GM23338 (cell line): ENCODE results near the gene GPBP1L1. TPM values are rescaled to one million over a fixed set of nuclear protein-coding genes. Genes with fewer than 3 reads are reported as not detected.

ENCODE experiments used
- ATAC-seq: fragments of 200-7000 bp; cut with Tn5 transposase; 3 replicates; pipeline ENCODE4 v1.9.1; 2020
- DNase-seq: peaks from one replicate; pipeline ENCODE4 v3.0.0-alpha.2; 2015; ENCODE audit warnings: low spot score
- H2AFZ ChIP-seq: fragments of 200-600 bp; sonication (generic); 2 replicates; pipeline ENCODE4 v1.8.0; 2016; ENCODE audit warnings: antibody characterized with exemption, mild to moderate bottlenecking, moderate library complexity
- H3F3A ChIP-seq: fragments of 200-600 bp; sonication (generic); replicated peaks from 2 replicates; pipeline ENCODE4 v1.8.0; 2017; ENCODE audit warnings: antibody characterized with exemption, mixed run types, low read depth
- H3K27ac ChIP-seq: fragments of 200-600 bp; sonication (generic); 2 replicates; pipeline ENCODE4 v1.6.1; 2016; ENCODE audit warnings: low read depth
- H3K27me3 ChIP-seq: fragments of 200-600 bp; sonication (generic); 2 replicates; pipeline ENCODE4 v1.8.0; 2016; ENCODE audit warnings: mild to moderate bottlenecking, mixed run types, moderate library complexity; ENCODE audit not compliant: insufficient read depth
- H3K36me3 ChIP-seq: fragments of 200-600 bp; sonication (generic); 2 replicates; pipeline ENCODE4 v1.8.0; 2016; ENCODE audit warnings: mild to moderate bottlenecking; ENCODE audit not compliant: insufficient read depth
- H3K4me1 ChIP-seq: fragments of 200-600 bp; sonication (generic); 2 replicates; pipeline ENCODE4 v1.8.0; 2016; ENCODE audit warnings: mild to moderate bottlenecking, moderate library complexity; ENCODE audit not compliant: insufficient read depth
- H3K4me2 ChIP-seq: fragments of 200-600 bp; sonication (generic); 2 replicates; pipeline ENCODE4 v1.7.1; 2017; ENCODE audit warnings: mixed run types
- H3K4me3 ChIP-seq: fragments of 200-600 bp; sonication (generic); 2 replicates; pipeline ENCODE4 v1.6.1; 2016; ENCODE audit warnings: mixed run types
- H3K79me2 ChIP-seq: fragments of 200-600 bp; sonication (generic); replicated peaks from 2 replicates; pipeline ENCODE4 v1.8.0; 2017; ENCODE audit warnings: mild to moderate bottlenecking; ENCODE audit not compliant: insufficient read depth
- H3K9me2 ChIP-seq: fragments of 200-600 bp; sonication (generic); 2 replicates; pipeline ENCODE4 v1.8.0; 2017; ENCODE audit not compliant: insufficient read depth
- H4K20me1 ChIP-seq: fragments of 200-600 bp; sonication (generic); replicated peaks from 2 replicates; pipeline ENCODE4 v1.8.0; 2017; ENCODE audit warnings: mild to moderate bottlenecking; ENCODE audit not compliant: insufficient read depth
- H3K27ac Mint-ChIP-seq: 2 replicates; pipeline ENCODE4 v1.8.0; 2020; ENCODE audit warnings: inconsistent platforms, mild to moderate bottlenecking, moderate library complexity, mixed read lengths
- H3K27me3 Mint-ChIP-seq: 3 replicates; pipeline ENCODE4 v1.8.0; 2022; ENCODE audit warnings: low read depth, mild to moderate bottlenecking, moderate library complexity, mixed read lengths, inconsistent platforms; ENCODE audit not compliant: insufficient read depth, poor library complexity
- H3K36me3 Mint-ChIP-seq: 3 replicates; pipeline ENCODE4 v1.8.0; 2021; ENCODE audit warnings: low read depth, mild to moderate bottlenecking, inconsistent platforms, moderate library complexity, mixed read lengths
- H3K4me1 Mint-ChIP-seq: 3 replicates; pipeline ENCODE4 v1.8.0; 2020; ENCODE audit warnings: mild to moderate bottlenecking, inconsistent platforms, mixed read lengths
- H3K4me3 Mint-ChIP-seq: 3 replicates; pipeline ENCODE4 v1.8.0; 2021; ENCODE audit warnings: moderate library complexity, mild to moderate bottlenecking, inconsistent platforms, mixed read lengths
- H3K9me3 Mint-ChIP-seq: 3 replicates; pipeline ENCODE4 v1.8.0; 2020; ENCODE audit warnings: moderate library complexity, mild to moderate bottlenecking, inconsistent platforms, mixed read lengths
- EZH2 ChIP-seq: fragments of 200-600 bp; sonication (generic); IDR thresholded peaks from one replicate; pipeline ENCODE4 v1.8.0; 2017; ENCODE audit warnings: antibody characterized with exemption, mild to moderate bottlenecking, low read depth; ENCODE audit not compliant: unreplicated experiment
- EZH2phosphoT487 ChIP-seq: fragments of 200-600 bp; sonication (generic); IDR thresholded peaks from one replicate; pipeline ENCODE4 v1.8.1; 2018; ENCODE audit warnings: antibody characterized with exemption; ENCODE audit not compliant: unreplicated experiment
- JUNB ChIP-seq: IDR thresholded peaks from one replicate; pipeline ENCODE4 v1.6.1; 2016; ENCODE audit warnings: antibody characterized with exemption; ENCODE audit not compliant: unreplicated experiment
- NANOG ChIP-seq: IDR thresholded peaks from 2 replicates; pipeline ENCODE4 v1.6.1; 2016; ENCODE audit warnings: antibody characterized with exemption, borderline replicate concordance
- STAT1 ChIP-seq: IDR thresholded peaks from one replicate; pipeline ENCODE4 v1.6.1; 2016; ENCODE audit warnings: antibody characterized with exemption; ENCODE audit not compliant: unreplicated experiment
- polyA plus RNA-seq: library from polyadenylated mRNA; unstranded; fragments of >200 nt; fragmentation: Nextera tagmentation; extraction: Ambion mirVana; gene quantifications from 2 replicates; pipeline ENCODE4 v1.2.1, GENCODE V29; 2016
- total RNA-seq: library from RNA; depleted of rRNA; stranded (reverse); fragments of >200 nt; shearing (Covaris generic); gene quantifications from 2 replicates; pipeline ENCODE4 v1.2.3, GENCODE V29; 2014
- TF ChIP-seq, protein P1 (sequence below), 2 experiments: fragments of 200-600 bp in 1 of 2; sonication (generic) in 1 of 2; conservative IDR thresholded peaks; 2 replicates each; pipeline versions ENCODE4 v1.5.1 to v1.6.1; 2016 to 2017; ENCODE audit warnings: antibody characterized with exemption in 2 of 2, low read depth in 2 of 2, mild to moderate bottlenecking in 2 of 2, moderate library complexity in 1 of 2
- TF ChIP-seq, protein P2 (sequence below): IDR thresholded peaks from 2 replicates; pipeline ENCODE4 v1.6.1; 2016; ENCODE audit warnings: antibody characterized with exemption
- TF ChIP-seq, protein P3 (sequence below): fragments of 250-450 bp; sonication (Bioruptor Pico); IDR thresholded peaks from 2 replicates; pipeline ENCODE4 v1.5.0; 2020; ENCODE audit warnings: mild to moderate bottlenecking, moderate library complexity

GPBP1L1 gene
- total and polyA plus RNA-seq, 2 experiments from 2014 or later: 61.7 to 117 TPM

DNA sequence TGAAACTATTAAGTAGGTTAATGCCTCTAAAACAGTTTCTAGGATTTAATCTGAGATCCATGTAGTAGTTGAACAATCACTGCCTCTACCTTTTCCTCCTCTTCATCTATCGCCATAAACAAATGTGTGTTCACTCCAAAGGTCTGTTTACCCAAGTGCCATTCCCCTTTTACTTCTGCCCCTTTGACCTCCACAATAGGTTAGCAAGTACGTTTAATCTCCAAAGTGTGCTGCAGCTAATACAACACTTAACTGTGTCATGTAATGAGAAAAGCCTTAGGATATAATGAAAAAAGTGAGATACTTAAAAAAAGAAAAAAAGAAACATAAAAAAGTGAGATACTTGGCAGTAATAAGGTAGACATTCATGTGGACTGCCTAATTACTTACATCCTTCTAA, 28.2 kb downstream of the GPBP1L1 start:
- Mint-ChIP-seq H3K27me3 (peaks cover 4% of the 10 kb centered on the region), H3K27ac (no peak overlapping the region), H3K4me1 (peaks cover 8% of the 10 kb centered on the region), H3K4me3 (no peak overlapping the region), H3K9me3 (no peaks in the 10 kb centered on the region), H3K36me3 (peaks cover 71% of the 10 kb centered on the region)
- 0 out of 2 replicates have a peak, but pooled peaks cover 5% of the 10 kb centered on the region for H3F3A ChIP-seq
- H4K20me1 ChIP-seq: peaks cover 27% of the 10 kb centered on the region
- H3K4me2 ChIP-seq: no peak overlapping the region
- peaks cover 65% of the 10 kb centered on the region for H3K36me3 ChIP-seq
- H3K4me3 ChIP-seq: no peak overlapping the region
- no peaks in the 10 kb centered on the region for H3K4me1 ChIP-seq
- peaks cover 62% of the 10 kb centered on the region for H3K79me2 ChIP-seq
- H3K9me2 ChIP-seq: no peaks in the 10 kb centered on the region
- no peak overlapping the region for H2AFZ ChIP-seq
- no peak overlapping the region for H3K27ac ChIP-seq
- DNase-seq: no peak
- no peaks in the 10 kb centered on the region for H3K27me3 ChIP-seq
- TF ChIP-seq, protein P1, sequence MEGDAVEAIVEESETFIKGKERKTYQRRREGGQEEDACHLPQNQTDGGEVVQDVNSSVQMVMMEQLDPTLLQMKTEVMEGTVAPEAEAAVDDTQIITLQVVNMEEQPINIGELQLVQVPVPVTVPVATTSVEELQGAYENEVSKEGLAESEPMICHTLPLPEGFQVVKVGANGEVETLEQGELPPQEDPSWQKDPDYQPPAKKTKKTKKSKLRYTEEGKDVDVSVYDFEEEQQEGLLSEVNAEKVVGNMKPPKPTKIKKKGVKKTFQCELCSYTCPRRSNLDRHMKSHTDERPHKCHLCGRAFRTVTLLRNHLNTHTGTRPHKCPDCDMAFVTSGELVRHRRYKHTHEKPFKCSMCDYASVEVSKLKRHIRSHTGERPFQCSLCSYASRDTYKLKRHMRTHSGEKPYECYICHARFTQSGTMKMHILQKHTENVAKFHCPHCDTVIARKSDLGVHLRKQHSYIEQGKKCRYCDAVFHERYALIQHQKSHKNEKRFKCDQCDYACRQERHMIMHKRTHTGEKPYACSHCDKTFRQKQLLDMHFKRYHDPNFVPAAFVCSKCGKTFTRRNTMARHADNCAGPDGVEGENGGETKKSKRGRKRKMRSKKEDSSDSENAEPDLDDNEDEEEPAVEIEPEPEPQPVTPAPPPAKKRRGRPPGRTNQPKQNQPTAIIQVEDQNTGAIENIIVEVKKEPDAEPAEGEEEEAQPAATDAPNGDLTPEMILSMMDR (conservative IDR thresholded peaks at IDR 0.05; ENCODE audit: low read depth in 2 of 2): no peak
- TF ChIP-seq NANOG: no peak
- no peak for ATAC-seq

DNA sequence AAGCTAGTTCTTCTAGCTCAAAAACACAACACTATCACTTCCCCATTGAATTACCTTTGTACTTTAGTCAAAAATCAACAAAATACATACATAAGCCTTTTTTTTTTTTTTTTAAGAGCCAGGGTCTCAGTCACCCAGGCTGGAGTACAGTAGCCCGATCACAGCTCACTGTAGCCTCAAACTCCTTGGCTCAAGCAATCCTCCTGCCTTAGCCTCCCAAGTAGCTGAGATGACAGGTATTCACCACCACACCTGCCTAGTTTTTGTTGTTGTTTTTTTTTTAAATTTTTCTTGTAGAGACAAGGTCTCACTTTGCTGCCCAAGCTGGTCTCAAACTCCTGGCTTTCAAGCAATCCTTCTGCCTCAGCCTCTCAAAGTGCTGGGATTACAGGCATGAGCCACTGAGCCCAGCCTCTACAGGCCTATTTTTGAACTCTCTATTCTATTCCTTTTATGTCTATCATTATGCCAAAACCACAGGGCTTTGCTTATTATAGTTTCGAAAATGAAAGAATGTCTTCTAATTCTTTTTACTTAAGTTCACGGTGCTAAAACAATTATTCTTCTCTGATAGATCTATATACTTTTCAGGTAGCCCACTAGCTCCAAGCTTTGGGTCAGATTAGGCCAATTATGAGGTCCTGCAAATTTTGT, 29.6 kb downstream of the GPBP1L1 start:
- H3F3A ChIP-seq: no peaks in the 10 kb centered on the region
- H3K27me3 ChIP-seq: no peaks in the 10 kb centered on the region
- H2AFZ ChIP-seq: no peak overlapping the region
- peaks cover 8% of the 10 kb centered on the region for H3K4me1 Mint-ChIP-seq
- peaks cover 26% of the 10 kb centered on the region for H4K20me1 ChIP-seq
- no peak overlapping the region for H3K27ac ChIP-seq
- TF ChIP-seq, protein P2, sequence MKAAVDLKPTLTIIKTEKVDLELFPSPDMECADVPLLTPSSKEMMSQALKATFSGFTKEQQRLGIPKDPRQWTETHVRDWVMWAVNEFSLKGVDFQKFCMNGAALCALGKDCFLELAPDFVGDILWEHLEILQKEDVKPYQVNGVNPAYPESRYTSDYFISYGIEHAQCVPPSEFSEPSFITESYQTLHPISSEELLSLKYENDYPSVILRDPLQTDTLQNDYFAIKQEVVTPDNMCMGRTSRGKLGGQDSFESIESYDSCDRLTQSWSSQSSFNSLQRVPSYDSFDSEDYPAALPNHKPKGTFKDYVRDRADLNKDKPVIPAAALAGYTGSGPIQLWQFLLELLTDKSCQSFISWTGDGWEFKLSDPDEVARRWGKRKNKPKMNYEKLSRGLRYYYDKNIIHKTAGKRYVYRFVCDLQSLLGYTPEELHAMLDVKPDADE: no peak
- TF ChIP-seq, protein P1 (conservative IDR thresholded peaks at IDR 0.05; ENCODE audit: low read depth in 2 of 2): no peak
- no peak for TF ChIP-seq EZH2
- no peak for TF ChIP-seq NANOG
- TF ChIP-seq, protein P3, sequence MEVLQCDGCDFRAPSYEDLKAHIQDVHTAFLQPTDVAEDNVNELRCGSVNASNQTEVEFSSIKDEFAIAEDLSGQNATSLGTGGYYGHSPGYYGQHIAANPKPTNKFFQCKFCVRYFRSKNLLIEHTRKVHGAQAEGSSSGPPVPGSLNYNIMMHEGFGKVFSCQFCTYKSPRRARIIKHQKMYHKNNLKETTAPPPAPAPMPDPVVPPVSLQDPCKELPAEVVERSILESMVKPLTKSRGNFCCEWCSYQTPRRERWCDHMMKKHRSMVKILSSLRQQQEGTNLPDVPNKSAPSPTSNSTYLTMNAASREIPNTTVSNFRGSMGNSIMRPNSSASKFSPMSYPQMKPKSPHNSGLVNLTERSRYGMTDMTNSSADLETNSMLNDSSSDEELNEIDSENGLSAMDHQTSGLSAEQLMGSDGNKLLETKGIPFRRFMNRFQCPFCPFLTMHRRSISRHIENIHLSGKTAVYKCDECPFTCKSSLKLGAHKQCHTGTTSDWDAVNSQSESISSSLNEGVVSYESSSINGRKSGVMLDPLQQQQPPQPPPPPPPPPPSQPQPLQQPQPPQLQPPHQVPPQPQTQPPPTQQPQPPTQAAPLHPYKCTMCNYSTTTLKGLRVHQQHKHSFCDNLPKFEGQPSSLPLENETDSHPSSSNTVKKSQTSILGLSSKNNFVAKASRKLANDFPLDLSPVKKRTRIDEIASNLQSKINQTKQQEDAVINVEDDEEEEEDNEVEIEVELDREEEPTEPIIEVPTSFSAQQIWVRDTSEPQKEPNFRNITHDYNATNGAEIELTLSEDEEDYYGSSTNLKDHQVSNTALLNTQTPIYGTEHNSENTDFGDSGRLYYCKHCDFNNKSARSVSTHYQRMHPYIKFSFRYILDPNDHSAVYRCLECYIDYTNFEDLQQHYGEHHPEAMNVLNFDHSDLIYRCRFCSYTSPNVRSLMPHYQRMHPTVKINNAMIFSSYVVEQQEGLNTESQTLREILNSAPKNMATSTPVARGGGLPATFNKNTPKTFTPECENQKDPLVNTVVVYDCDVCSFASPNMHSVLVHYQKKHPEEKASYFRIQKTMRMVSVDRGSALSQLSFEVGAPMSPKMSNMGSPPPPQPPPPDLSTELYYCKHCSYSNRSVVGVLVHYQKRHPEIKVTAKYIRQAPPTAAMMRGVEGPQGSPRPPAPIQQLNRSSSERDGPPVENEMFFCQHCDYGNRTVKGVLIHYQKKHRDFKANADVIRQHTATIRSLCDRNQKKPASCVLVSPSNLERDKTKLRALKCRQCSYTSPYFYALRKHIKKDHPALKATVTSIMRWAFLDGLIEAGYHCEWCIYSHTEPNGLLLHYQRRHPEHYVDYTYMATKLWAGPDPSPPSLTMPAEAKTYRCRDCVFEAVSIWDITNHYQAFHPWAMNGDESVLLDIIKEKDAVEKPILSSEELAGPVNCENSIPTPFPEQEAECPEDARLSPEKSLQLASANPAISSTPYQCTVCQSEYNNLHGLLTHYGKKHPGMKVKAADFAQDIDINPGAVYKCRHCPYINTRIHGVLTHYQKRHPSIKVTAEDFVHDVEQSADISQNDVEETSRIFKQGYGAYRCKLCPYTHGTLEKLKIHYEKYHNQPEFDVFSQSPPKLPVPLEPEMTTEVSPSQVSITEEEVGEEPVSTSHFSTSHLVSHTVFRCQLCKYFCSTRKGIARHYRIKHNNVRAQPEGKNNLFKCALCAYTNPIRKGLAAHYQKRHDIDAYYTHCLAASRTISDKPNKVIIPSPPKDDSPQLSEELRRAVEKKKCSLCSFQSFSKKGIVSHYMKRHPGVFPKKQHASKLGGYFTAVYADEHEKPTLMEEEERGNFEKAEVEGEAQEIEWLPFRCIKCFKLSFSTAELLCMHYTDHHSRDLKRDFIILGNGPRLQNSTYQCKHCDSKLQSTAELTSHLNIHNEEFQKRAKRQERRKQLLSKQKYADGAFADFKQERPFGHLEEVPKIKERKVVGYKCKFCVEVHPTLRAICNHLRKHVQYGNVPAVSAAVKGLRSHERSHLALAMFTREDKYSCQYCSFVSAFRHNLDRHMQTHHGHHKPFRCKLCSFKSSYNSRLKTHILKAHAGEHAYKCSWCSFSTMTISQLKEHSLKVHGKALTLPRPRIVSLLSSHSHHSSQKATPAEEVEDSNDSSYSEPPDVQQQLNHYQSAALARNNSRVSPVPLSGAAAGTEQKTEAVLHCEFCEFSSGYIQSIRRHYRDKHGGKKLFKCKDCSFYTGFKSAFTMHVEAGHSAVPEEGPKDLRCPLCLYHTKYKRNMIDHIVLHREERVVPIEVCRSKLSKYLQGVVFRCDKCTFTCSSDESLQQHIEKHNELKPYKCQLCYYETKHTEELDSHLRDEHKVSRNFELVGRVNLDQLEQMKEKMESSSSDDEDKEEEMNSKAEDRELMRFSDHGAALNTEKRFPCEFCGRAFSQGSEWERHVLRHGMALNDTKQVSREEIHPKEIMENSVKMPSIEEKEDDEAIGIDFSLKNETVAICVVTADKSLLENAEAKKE (CRISPR knock-in tag): no peak
- no peak for TF ChIP-seq EZH2phosphoT487
- no peak for TF ChIP-seq STAT1
- no peak for TF ChIP-seq JUNB
- H3K4me1 ChIP-seq: no peaks in the 10 kb centered on the region
- peaks cover 4% of the 10 kb centered on the region for H3K27me3 Mint-ChIP-seq
- peaks cover 84% of the 10 kb centered on the region for H3K36me3 Mint-ChIP-seq
- H3K36me3 ChIP-seq: peaks cover 75% of the 10 kb centered on the region
- no peak overlapping the region for H3K4me2 ChIP-seq
- H3K4me3 ChIP-seq: no peak overlapping the region
- peaks cover 53% of the 10 kb centered on the region for H3K79me2 ChIP-seq
- H3K9me2 ChIP-seq: no peaks in the 10 kb centered on the region
- no peak overlapping the region for H3K27ac Mint-ChIP-seq
- no peak overlapping the region for H3K4me3 Mint-ChIP-seq
- ATAC-seq: no peak
- DNase-seq: no peak
- H3K9me3 Mint-ChIP-seq: no peaks in the 10 kb centered on the region
